ENCODE measurements around the gene OR2A1. TPM values are rescaled to one million over a fixed set of nuclear protein-coding genes. Genes with fewer than 3 reads are reported as not detected.
"Not testable (repeated sequence)": the region's sequence is repeated elsewhere in the genome, so short reads cannot be mapped to it uniquely, and the experiment has no call there.

The OR2A1 gene, protein sequence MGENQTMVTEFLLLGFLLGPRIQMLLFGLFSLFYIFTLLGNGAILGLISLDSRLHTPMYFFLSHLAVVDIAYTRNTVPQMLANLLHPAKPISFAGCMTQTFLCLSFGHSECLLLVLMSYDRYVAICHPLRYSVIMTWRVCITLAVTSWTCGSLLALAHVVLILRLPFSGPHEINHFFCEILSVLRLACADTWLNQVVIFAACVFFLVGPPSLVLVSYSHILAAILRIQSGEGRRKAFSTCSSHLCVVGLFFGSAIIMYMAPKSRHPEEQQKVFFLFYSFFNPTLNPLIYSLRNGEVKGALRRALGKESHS
- total RNA-seq = not detected

DNA sequence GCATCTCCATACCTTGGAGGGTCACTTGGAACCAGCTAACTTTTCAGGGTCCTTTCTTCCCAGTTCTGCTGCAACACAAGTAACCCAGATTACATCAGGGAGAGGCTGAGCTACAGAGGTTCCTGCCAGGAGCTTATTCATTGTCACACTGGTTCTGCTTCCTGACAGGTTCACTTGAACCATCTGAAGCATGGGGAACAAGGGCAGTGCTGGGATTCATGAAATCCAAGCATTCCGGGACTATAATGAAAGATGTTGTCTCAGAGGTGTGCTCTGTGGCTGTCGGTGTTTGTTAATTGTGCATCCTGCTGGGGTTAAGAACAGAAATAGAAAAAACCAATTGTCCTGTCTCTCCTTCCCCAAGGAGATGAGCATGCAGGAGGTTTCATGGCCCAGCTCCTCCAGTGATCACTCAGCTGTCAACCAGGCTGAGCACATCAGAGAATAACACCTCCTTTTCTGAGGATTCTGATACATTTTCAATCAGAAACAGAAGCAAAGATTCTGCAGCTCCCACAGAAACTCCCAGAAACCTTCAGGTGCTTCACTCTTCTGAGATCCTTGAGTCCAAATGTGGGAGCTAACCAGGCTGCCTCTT is at the start of gene OR2A1:
Gene OR2A1 (plus strand): TSS at position 548 of the 598 bp plus-strand sequence. CDS start 5,706 bp downstream, outside the sequence.
- not testable (repeated sequence) for ATAC-seq; DNase-seq (ENCODE audit: low spot score)

DNA sequence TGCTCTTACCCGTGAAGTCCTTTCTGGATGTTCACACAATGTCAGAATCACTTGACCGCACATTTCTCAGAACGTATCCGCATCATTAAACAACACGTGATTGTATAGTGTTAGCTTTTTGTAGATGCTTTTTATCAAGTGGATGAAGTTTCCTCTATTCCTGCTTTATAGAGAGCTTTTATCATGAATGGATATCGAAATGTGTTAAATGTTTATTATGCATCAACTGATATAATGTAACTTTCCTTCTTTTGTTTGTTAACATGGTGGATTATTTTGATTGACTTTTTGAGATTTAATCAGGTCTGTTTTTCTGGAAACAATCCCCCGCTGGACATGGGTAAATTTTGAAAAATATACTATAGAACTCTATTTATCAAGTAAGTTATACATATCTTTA is 47.5 kb upstream of the OR2A1 start, which contains the start of gene OR2A7:
Gene OR2A7 (minus strand): TSS at position 101 of the 400 bp plus-strand sequence. CDS start 5,164 bp downstream, outside the sequence.
- not testable (repeated sequence) for DNase-seq (ENCODE audit: low spot score); ATAC-seq

DNA sequence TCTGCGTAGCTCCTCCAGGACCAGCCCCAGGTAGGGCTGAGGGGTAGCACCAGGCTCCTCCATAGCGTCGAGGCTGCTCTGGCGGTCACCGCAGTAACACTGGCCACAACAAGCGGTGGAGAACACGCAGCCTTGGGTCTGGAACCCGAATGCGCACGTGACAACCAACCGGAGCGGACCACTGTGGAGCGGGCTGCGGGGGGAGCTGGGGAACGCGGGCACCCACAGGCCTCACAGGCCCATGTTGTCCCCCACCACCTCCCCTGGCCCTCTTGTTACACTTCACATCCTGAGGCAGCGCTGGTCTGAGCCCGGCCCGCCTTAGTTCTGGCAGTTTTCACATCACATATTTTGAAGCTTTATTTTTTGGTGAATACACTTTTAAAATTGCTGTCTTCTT is 43.0 kb upstream of the OR2A1 start, which contains the start of gene CTAGE8:
Gene CTAGE8 (minus strand): TSS at position 101 of the 400 bp plus-strand sequence. CDS start 38 bp downstream, at position 63.
- ATAC-seq; DNase-seq (ENCODE audit: low spot score): not testable (repeated sequence)

DNA sequence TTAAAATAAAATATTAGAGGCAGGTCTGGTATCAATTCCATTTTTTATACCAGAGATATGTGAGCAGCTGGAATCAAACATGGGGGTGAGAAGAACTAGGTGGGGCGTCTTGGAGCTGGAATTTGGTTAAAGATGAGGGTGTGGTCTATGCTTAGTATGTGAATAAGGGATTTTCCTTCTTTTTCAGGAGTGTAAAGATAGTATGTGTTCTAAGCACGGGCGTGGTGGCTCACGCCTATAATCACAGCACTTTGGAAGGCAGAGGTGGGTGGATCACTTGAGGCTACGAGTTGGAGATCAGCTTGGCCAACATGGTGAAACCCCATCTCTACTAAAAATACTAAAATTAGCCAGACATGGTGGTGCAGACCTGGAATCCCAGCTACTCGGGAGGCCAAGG is 36.9 kb upstream of the OR2A1 start:
- not testable (repeated sequence) for ATAC-seq; DNase-seq (ENCODE audit: low spot score)

DNA sequence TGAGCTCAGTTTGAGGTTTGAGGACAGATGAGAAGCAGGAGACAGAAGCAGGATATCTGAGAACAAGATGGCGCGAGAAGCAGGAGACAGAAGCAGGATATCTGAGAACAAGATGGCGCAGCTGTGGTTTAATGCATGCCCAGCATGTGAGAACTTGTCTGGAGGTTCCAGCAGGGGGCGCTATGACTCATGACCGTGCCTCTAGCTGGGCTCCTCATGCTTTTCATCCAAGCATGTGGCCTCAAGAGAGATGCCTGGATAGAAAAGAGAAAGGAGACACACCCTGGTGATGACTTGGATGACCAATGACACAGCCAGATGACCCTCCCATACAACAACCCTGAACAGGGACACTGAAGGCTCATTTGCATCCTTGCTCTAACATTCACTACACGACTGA is 32.2 kb upstream of the OR2A1 start:
- not testable (repeated sequence) for DNase-seq (ENCODE audit: low spot score)
- ATAC-seq = peak; percentile 44

DNA sequence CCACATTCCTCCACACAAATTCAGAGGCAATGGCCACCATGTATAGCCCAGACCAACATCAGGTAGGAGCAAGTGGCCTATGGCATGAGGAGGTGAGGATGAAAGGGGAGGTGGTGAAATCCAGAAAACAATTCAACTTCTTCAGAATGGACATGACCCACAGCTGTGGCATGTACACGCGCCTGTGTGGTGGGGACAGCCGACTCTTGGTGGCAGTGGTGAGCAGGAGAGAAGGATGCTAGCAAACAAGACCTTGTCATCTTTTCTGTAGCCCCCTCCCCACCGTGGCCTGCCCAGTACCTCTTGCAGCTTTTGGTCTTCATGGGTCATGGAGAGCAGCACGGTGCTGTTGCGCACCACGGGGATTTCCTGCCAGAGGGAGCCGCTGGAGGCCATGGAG is 30.2 kb upstream of the OR2A1 start:
- not testable (repeated sequence) for DNase-seq (ENCODE audit: low spot score)
- ATAC-seq = peak; percentile 14

DNA sequence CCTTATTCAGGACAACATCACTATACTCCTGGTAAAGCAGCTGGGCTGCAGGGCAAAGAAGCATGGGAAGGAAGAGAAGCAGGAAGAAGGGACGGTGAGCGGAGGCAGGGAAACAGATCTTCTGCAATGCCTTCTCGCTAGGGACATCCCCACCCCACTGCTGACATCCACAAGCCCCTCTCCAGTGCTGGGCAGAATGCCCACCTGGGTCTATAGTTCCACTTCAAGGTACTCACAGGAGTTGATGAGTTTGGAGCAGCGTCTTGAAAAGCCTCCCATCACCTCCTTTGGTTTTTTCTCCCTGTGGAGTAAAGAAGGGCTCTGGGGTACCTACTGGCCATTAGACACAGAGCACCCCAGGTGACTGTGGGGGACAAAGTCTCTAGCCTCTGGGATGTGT is 29.7 kb upstream of the OR2A1 start:
- DNase-seq (ENCODE audit: low spot score) = not testable (repeated sequence)
- ATAC-seq = peak; percentile 10

DNA sequence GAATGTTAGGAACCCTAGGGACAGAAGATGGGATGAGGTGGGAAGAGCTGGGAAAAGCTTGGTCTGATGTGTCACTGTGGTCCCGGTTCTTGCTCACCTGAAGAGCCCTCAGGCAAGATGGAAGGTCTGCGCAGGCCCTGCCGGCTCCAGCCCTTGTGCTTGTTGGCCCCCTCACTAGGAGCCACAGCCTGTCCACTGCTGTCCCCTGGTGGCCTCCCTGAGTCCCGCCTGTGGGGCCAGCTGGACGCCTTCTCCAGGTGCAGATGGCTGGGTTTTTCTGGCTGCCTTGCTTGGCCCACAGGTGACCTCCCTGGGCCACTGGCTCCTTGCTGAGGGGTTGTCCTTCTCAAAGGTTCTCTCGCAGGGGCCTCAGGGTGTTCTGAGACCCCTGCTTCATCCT is 28.5 kb upstream of the OR2A1 start:
- ATAC-seq = peak; percentile 12
- not testable (repeated sequence) for DNase-seq (ENCODE audit: low spot score)

DNA sequence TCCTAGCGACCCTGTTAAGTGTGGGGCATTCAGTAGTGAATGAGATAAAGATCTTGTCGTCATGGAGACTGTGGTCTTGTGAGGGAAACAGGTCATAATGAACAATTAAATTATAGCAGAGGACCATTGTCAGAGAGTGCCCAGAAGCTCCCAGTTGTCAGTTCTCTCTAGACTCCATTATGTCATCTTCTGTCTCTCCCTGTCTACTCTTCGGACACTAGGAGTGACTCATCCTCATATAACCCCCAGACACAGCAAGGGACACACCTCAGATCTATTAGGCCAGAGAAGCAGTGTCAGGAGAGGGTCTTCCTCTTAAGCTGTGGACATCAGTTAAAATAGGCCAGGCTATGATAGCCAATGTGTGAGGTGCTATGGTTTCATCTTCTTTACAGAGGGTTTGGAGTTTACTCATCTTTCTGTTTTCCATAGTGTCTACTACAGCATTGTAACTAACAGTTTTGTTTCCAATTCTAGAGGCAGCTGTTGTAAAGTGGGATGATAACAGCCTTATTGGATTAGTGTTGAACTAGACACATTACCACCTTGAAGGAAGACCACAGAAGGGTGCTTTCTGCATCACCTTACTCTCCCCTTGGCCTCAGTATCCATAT is 24.9 kb upstream of the OR2A1 start:
- ATAC-seq; DNase-seq (ENCODE audit: low spot score): not testable (repeated sequence)

DNA sequence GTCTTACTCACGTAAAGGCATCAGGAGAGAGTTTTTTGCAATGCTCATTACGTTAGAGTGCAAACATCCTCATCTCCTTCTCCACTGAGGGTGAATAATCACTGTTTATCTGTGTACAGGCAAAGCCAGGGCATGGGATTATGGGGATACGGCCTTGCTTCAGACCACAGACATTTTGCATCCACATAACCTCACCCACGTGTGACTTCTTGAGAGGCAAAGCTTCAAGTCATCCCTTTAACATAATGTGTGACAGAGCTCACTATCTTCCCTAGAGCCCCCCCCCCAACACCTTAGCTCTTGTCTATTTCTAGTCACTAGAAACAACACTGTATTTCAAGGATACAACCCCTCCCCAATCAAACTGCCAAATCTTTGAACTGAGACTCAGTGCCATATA is 20.6 kb upstream of the OR2A1 start:
- ATAC-seq; DNase-seq (ENCODE audit: low spot score): not testable (repeated sequence)

DNA sequence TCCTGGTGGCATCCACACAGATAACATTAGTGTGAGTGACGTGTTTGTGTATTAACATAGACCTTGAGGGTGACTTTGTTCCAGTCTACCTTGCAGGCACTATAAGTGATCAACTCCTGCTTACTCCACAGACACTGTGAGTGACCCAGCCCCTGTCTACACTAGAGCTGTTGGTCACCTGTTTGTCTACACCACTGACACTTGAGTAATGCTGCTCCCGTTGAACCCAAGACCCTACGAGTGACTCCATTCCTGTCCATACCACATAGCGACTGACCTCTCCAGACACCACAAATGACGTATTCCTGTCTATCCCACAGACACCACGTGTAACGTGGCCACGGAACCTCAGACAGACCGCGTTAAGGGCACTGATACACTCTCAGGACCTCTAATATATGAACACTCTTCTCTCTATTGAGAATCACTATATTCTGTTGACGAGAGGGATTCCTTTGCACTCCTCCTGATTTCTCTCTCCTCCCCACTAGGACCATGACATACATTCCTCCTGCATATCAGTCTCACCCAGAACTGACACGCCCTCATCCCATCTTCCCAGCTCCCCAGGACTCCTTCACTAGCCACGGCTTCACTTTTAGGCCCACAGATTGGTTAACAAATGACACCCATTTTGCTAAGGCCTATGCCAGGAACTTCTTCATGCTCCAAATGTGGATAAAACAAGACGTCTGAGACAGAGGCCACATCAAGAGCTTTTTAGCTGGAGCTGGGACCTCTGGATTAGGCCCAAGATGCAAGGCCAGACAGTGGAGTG is 19.6 kb upstream of the OR2A1 start:
- peak; percentile 44 for DNase-seq (ENCODE audit: low spot score)
- not testable (repeated sequence) for ATAC-seq

DNA sequence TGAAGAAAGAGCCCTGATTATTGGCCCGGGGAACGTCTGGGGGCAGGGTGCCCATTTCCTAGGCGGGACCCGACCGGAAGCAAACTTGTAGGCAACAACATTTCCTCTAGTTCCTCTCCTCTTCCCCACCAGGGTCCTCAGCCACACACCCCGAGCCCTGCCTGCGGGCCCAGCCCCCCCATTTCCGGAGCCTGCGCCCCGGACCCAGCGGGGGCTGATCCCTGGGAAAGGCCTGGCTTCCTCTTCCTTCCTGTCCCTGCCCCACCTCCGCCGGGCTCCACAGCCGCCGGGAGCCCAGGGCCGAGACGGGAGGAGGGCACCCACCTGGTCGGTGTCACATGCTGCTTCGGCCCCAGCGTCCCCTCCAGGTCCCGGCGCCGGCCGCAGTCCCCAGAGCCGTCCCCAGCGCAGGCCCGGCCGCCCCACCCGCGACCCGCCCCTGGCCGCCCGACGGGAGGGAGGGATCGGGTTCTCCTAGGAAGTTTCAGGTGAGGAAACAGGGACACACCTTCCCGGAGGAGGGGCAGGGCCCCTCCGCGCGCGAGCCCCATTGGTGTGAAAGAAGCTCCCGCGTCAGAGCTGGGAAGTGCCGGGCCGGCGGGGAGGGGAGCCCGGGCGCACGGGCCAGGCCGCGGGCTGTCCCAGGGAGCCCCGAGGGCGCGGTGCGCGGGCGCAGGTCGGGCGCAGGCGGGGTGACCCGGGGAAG is 18.3 kb upstream of the OR2A1 start:
- DNase-seq (ENCODE audit: low spot score) = peak; percentile 63

DNA sequence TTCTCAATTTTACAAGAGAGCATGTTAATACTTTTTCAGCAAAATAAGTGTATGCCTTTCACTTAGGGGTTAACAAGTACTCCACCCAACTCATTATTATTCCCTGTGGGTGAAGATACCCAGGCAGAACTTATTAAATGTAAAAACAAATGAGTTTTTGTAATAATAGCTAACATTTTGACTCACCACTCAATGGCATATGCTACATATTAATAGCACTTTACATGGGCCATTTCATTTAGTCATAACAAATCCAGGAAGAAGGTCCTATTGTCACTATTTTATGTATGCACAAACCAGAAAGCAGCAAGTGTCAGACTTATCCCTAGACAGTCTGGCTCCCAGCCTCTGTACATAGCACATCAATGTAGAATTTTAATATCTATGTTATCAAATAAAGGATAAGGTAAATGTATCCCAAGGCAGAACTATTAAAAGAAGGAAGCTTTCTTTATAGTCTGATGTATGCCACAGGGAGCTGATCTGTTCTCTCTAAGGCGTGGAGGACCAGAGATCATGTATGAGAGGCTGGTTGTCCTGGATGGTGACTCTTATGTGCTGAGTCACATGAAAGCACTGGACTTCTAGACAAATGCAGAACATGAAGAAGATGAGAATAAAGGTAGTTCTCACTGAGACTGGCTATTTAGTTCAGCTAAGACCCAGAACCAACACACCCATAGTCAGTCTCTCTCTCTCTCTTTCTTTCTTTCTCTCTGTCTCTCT is 9.5 kb upstream of the OR2A1 start:
- not testable (repeated sequence) for ATAC-seq; DNase-seq (ENCODE audit: low spot score)

More for the DNA sequence above, 18.3 kb upstream of the OR2A1 start:
- ATAC-seq = peak; percentile 98

DNA sequence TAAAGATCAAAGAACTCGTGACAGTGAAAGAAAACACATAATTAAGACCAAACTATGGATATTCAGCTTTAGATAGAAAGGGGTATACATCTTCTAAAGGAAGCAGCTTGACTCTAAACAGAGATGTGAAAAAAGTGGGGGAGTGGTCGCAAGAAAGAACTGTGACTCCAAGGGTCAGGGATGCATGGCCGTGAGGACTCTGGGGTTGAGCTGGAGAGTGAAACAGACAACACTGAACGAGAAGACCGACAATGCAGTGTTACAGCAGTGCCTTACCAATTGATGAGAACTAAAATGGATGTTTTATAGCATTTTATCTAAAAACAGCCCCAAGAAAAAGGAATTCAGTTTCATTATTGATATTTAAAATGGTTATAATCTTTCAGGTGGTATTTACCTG is 8.6 kb upstream of the OR2A1 start:
- ATAC-seq; DNase-seq (ENCODE audit: low spot score): not testable (repeated sequence)

DNA sequence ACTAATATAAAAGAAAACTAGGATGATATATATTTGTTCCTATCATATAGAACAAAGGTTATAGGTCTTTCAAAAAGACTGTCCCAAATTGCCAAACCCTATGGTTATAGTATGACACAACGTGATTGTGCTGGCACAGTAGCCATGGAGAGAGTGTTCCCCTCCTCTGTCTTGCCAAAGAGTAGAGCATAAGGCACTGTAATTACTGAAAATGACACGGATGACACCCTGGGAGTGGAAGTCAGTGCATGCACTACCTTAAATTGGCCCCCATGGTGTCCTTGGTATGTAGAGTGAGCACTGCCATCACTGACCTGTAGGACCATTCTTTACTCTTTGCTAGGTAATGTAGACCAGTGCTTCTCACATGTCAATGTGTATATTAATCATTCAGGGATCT is 7.1 kb upstream of the OR2A1 start:
- not testable (repeated sequence) for ATAC-seq

DNA sequence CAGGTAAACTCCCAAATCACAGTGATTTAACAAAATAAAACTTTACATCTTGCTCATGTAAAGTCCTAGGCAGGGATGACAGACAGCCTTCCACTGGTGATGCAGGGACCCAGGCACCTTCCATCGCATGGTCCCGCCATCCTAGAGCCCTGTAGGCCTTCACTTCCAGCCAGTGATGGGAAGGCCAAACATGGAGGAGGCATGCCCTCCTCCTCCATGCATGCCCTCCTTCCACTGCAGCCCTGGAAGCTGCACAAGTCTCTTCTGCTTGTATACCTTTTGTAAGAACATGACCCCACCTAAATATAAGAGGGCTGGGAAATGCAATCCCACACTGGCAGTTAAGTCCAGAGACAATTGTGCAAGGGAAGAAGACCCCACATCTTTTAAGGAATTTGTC is 2.5 kb upstream of the OR2A1 start:
- DNase-seq (ENCODE audit: low spot score); ATAC-seq: not testable (repeated sequence)

More for the DNA sequence above, 7.1 kb upstream of the OR2A1 start:
- not testable (repeated sequence) for DNase-seq (ENCODE audit: low spot score)

DNA sequence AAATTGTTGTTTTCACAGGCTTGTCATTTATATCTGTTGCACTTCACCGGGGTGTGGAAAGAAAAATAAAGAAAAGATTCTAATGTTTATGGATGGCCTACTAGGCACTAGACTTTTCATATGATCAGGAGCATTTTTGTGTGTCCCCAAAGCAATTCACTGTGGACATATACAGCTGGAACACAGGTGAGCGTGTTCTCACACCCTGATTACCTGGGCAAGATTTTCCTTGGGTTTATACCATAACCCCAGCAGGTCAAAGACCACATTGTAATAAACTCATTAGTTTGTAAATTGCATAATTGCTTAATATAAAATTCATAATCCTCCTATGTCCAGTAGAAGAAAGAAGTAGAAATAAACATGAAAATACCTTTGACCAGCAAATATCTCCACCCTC is 1.0 kb upstream of the OR2A1 start:
- not testable (repeated sequence) for ATAC-seq; DNase-seq (ENCODE audit: low spot score)

DNA sequence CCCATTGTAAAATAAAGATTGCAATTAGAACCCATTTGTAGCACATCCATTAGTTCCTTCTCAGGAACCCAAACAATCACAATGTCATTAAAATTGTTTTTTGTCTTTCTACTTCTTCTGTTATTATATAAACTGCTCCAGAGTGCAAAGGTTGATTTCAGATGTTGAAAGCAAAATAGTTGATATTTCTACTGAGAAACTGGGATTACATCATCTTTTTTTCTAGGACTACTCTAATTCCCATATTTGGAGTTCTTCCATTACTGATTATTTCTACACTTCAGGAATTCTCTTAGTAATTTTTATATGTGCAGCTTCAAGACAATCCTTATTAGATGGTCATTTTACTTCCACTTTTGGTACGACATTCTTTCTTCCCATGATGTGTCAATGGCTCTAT is 5.3 kb downstream of the OR2A1 start:
- peak; percentile 29 for ATAC-seq
- not testable (repeated sequence) for DNase-seq (ENCODE audit: low spot score)

DNA sequence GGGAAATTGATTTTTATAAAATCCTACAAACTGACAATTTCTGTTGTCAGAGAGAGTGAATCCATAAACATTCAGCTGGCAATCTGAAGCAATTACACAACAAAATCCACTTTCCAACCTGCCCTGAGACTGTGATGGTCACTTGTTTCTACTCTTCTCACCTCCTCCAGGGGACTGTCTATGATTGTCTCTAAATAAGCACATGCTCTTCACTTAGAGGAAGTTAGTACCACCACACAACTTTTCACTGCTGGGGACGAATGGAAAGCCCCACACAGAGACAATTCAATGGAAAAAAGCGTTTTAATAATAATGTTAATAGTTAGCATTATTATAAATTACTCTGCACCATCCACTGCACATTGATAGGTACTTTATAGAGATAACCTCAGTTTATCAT is 7.3 kb downstream of the OR2A1 start:
- ATAC-seq; DNase-seq (ENCODE audit: low spot score): not testable (repeated sequence)
